ENCODE measurements around the gene SASH1. TPM values are rescaled to one million over a fixed set of nuclear protein-coding genes. Genes with fewer than 3 reads are reported as not detected.
A peak's percentile ranks its signal among the peaks of the same experiment; 100 is the strongest.

SASH1 gene
- total and polyA plus RNA-seq, 11 donors = 10.7 to 47.5 (median 28.2) TPM

- Histone ChIP-seq H3K36me3 (no peaks in the 10 kb centered on the region), H3K4me3 (no peak overlapping the region), H3K9me3 (no peaks in the 10 kb centered on the region), H3K27ac (no peak overlapping the region), H3K4me1 (peaks cover 0 to 23% (median 0%) of the 10 kb centered on the region in 12 donors), H3K27me3 (no peaks in the 10 kb centered on the region)
- 90 to 93% (median 91%) methylated on average over 6 of the region's 6 CpGs for WGBS, 4 donors
- no peak for TF ChIP-seq CTCF (IDR thresholded peaks at IDR 0.05)
- TF ChIP-seq POLR2A (IDR thresholded peaks at IDR 0.05) = no peak
- ATAC-seq = no peak
- DNase-seq = no peak
- intact Hi-C loops (cut with DNase I) = no loop called here
These were observed 252.9 kb downstream of the SASH1 start for GRCh38 chr6:148595550-148595949.

GRCh38 chr6:148596891-148597455 is 254.3 kb downstream of the SASH1 start:
- Histone ChIP-seq H3K4me3 (no peak overlapping the region), H3K36me3 (no peaks in the 10 kb centered on the region), H3K27me3 (no peaks in the 10 kb centered on the region), H3K4me1 (peaks cover 0 to 23% (median 0%) of the 10 kb centered on the region in 12 donors), H3K9me3 (no peaks in the 10 kb centered on the region), H3K27ac (no peak overlapping the region)
- DNase-seq = no peak
- 84 to 88% (median 88%) methylated on average over 3 of the region's 3 CpGs for WGBS, 4 donors
- no peak for TF ChIP-seq CTCF (IDR thresholded peaks at IDR 0.05)
- TF ChIP-seq POLR2A (IDR thresholded peaks at IDR 0.05) = no peak
- intact Hi-C loops (cut with DNase I) = no loop called here
- ATAC-seq = no peak

- TF ChIP-seq POLR2A (IDR thresholded peaks at IDR 0.05) = no peak
- no peak for TF ChIP-seq CTCF (IDR thresholded peaks at IDR 0.05)
- Histone ChIP-seq H3K36me3 (no peaks in the 10 kb centered on the region), H3K4me1 (peaks cover 0 to 15% (median 0%) of the 10 kb centered on the region in 12 donors), H3K4me3 (no peak overlapping the region), H3K9me3 (no peaks in the 10 kb centered on the region), H3K27me3 (no peaks in the 10 kb centered on the region), H3K27ac (peak overlapping the region in 1 of 12 donors; percentile 35)
- intact Hi-C loops (cut with DNase I) = no loop called here
- DNase-seq = no peak
- ATAC-seq = no peak
- WGBS, 4 donors = 34 to 51% (median 43%) methylated on average over 3 of the region's 3 CpGs
These were observed 256.1 kb downstream of the SASH1 start for GRCh38 chr6:148598724-148599123.

GRCh38 chr6:148599967-148600426 is 257.4 kb downstream of the SASH1 start:
- no peak for TF ChIP-seq CTCF (IDR thresholded peaks at IDR 0.05)
- no peak for TF ChIP-seq POLR2A (IDR thresholded peaks at IDR 0.05)
- no peak for DNase-seq
- H3K27me3 ChIP-seq = no peaks in the 10 kb centered on the region
- no peak for ATAC-seq
- no peaks in the 10 kb centered on the region for H3K9me3 ChIP-seq
- 67 to 75% (median 74%) methylated on average over 7 of the region's 7 CpGs for WGBS, 4 donors
- peak overlapping the region in 1 of 12 donors; percentile 35 for H3K27ac ChIP-seq
- no peaks in the 10 kb centered on the region for H3K36me3 ChIP-seq
- intact Hi-C loops (cut with DNase I) = no loop called here
- peaks cover 0 to 13% (median 0%) of the 10 kb centered on the region in 12 donors for H3K4me1 ChIP-seq
- H3K4me3 ChIP-seq = no peak overlapping the region

All from heart left ventricle (tissue), 16 donors.